H9 (cell line): Measurements from ENCODE around the gene ABHD1. TPM values are rescaled to one million over a fixed set of nuclear protein-coding genes. Genes with fewer than 3 reads are reported as not detected.

Source experiments
- DNase-seq: peaks from one replicate; pipeline ENCODE4 v3.0.0-alpha.2; 2017
- H2AFZ ChIP-seq: one replicate; pipeline ENCODE4 v1.6.1; 2013; ENCODE audit warnings: mild to moderate bottlenecking, low read length, control low read depth, moderate library complexity
- H2AK5ac ChIP-seq: 2 replicates; pipeline ENCODE4 v1.6.1; 2013; ENCODE audit warnings: low read length, control low read depth, mixed read lengths; ENCODE audit not compliant: insufficient read length
- H2BK120ac ChIP-seq: one replicate; pipeline ENCODE4 v1.6.1; 2013; ENCODE audit warnings: low read depth, mild to moderate bottlenecking, low read length, control low read depth, inconsistent platforms; ENCODE audit not compliant: poor library complexity, severe bottlenecking
- H2BK12ac ChIP-seq: 2 replicates; pipeline ENCODE4 v1.6.1; 2013; ENCODE audit warnings: low read length, control low read depth, mixed read lengths, low read depth; ENCODE audit not compliant: insufficient read length
- H2BK15ac ChIP-seq: 2 replicates; pipeline ENCODE4 v1.6.1; 2013; ENCODE audit warnings: low read depth, low read length, control low read depth
- H2BK20ac ChIP-seq: one replicate; pipeline ENCODE4 v1.6.1; 2013; ENCODE audit warnings: low read depth, mild to moderate bottlenecking, low read length, control low read depth, inconsistent platforms; ENCODE audit not compliant: poor library complexity, severe bottlenecking
- H2BK5ac ChIP-seq: 2 replicates; pipeline ENCODE4 v1.6.1; 2013; ENCODE audit warnings: low read length, control low read depth, mixed read lengths; ENCODE audit not compliant: insufficient read length
- H3K14ac ChIP-seq: 2 replicates; pipeline ENCODE4 v1.6.1; 2013; ENCODE audit warnings: low read length, control low read depth; ENCODE audit not compliant: insufficient read depth
- H3K18ac ChIP-seq: 2 replicates; pipeline ENCODE4 v1.6.1; 2013; ENCODE audit warnings: low read depth, mild to moderate bottlenecking, mixed read lengths, low read length, control low read depth; ENCODE audit not compliant: insufficient read length
- H3K23ac ChIP-seq: 2 replicates; pipeline ENCODE4 v1.6.1; 2013; ENCODE audit warnings: low read length, control low read depth, mixed read lengths, low read depth; ENCODE audit not compliant: insufficient read length
- H3K23me2 ChIP-seq: 2 replicates; pipeline ENCODE4 v1.6.1; 2013; ENCODE audit warnings: low read depth, mild to moderate bottlenecking, mixed read lengths, low read length, control low read depth; ENCODE audit not compliant: insufficient read length, poor library complexity, severe bottlenecking
- H3K27ac ChIP-seq: 2 replicates; pipeline ENCODE4 v1.5.1; 2013; ENCODE audit warnings: low read length, control low read depth, mixed read lengths, low read depth; ENCODE audit not compliant: insufficient read length
- H3K27me3 ChIP-seq: 2 replicates; pipeline ENCODE4 v1.6.1; 2013; ENCODE audit warnings: low read length, control low read depth, inconsistent platforms; ENCODE audit not compliant: insufficient read depth
- H3K4ac ChIP-seq: 2 replicates; pipeline ENCODE4 v1.6.1; 2013; ENCODE audit warnings: low read depth, mild to moderate bottlenecking, control low read depth, inconsistent platforms, low read length, moderate library complexity
- H3K4me1 ChIP-seq: 2 replicates; pipeline ENCODE4 v1.6.1; 2013; ENCODE audit warnings: low read length, control low read depth, inconsistent platforms; ENCODE audit not compliant: insufficient read depth
- H3K4me2 ChIP-seq: 2 replicates; pipeline ENCODE4 v1.6.1; 2013; ENCODE audit warnings: low read length, control low read depth, mixed read lengths; ENCODE audit not compliant: insufficient read length, insufficient read depth
- H3K56ac ChIP-seq: 2 replicates; pipeline ENCODE4 v1.6.1; 2013; ENCODE audit warnings: low read depth, mild to moderate bottlenecking, mixed read lengths, low read length, control low read depth; ENCODE audit not compliant: insufficient read length
- H3K79me1 ChIP-seq: 2 replicates; pipeline ENCODE4 v1.6.1; 2013; ENCODE audit warnings: low read depth, mild to moderate bottlenecking, moderate library complexity, low read length, control low read depth, inconsistent platforms; ENCODE audit not compliant: insufficient read depth, poor library complexity, severe bottlenecking
- H3K79me2 ChIP-seq: 2 replicates; pipeline ENCODE4 v1.6.1; 2013; ENCODE audit warnings: low read length, control low read depth, inconsistent platforms; ENCODE audit not compliant: insufficient read depth
- H3K9ac ChIP-seq: 2 replicates; pipeline ENCODE4 v1.6.1; 2013; ENCODE audit warnings: low read length, control low read depth, mixed read lengths; ENCODE audit not compliant: insufficient read length; ENCODE audit errors: extremely low read depth
- H3K9me3 ChIP-seq: one replicate; pipeline ENCODE4 v1.6.1; 2013; ENCODE audit warnings: low read depth, low read length, inconsistent platforms; ENCODE audit not compliant: control insufficient read depth
- H3T11ph ChIP-seq: one replicate; pipeline ENCODE4 v1.6.1; 2013; ENCODE audit warnings: mild to moderate bottlenecking, low read length, control low read depth, inconsistent platforms
- H4K20me1 ChIP-seq: one replicate; pipeline ENCODE4 v1.6.1; 2013; ENCODE audit not compliant: control insufficient read depth, insufficient read length, insufficient read depth
- H4K5ac ChIP-seq: 2 replicates; pipeline ENCODE4 v1.6.1; 2013; ENCODE audit warnings: low read depth, mild to moderate bottlenecking, mixed read lengths, low read length, control low read depth; ENCODE audit not compliant: insufficient read length
- H4K8ac ChIP-seq: replicated peaks from 2 replicates; pipeline ENCODE4 v1.6.1; 2013; ENCODE audit warnings: low read length, control low read depth, mixed read lengths, low read depth; ENCODE audit not compliant: insufficient read length
- H4K91ac ChIP-seq: 2 replicates; pipeline ENCODE4 v1.6.1; 2013; ENCODE audit warnings: low read depth, mild to moderate bottlenecking, moderate library complexity, mixed read lengths, low read length, control low read depth; ENCODE audit not compliant: insufficient read length
- H3K27ac Mint-ChIP-seq, 3 experiments: 2 replicates in 2 of 3; 3 replicates in 1 of 3; pipeline ENCODE4 v1.8.0; 2020 to 2021; ENCODE audit warnings: mixed read lengths in 3 of 3, mild to moderate bottlenecking in 1 of 3, moderate library complexity in 1 of 3
- H3K27me3 Mint-ChIP-seq: 2 replicates; pipeline ENCODE4 v1.8.0; 2021; ENCODE audit warnings: low read depth, mild to moderate bottlenecking, moderate library complexity, mixed read lengths
- H3K36me3 Mint-ChIP-seq, 3 experiments: 2 replicates in 2 of 3; 3 replicates in 1 of 3; pipeline ENCODE4 v1.8.0; 2020 to 2021; ENCODE audit warnings: low read depth in 3 of 3, mixed read lengths in 3 of 3; ENCODE audit not compliant: insufficient read depth in 1 of 3
- H3K4me1 Mint-ChIP-seq, 2 experiments: 2 replicates each; pipeline ENCODE4 v1.8.0; 2020; ENCODE audit warnings: mixed read lengths in 2 of 2
- H3K4me3 Mint-ChIP-seq, 2 experiments: 2 replicates in 1 of 2; 3 replicates in 1 of 2; pipeline ENCODE4 v1.8.0; 2020 to 2021; ENCODE audit warnings: mild to moderate bottlenecking in 2 of 2, mixed read lengths in 2 of 2, moderate library complexity in 1 of 2
- H3K9me3 Mint-ChIP-seq, 2 experiments: 2 replicates in 1 of 2; 3 replicates in 1 of 2; pipeline ENCODE4 v1.8.0; 2020; ENCODE audit warnings: mild to moderate bottlenecking in 2 of 2, mixed read lengths in 2 of 2, moderate library complexity in 1 of 2
- CTCF ChIP-seq: fragments of 200-600 bp; sonication (generic); conservative IDR thresholded peaks from 3 replicates; pipeline ENCODE4 v1.8.0; 2021; ENCODE audit warnings: antibody characterized with exemption, mild to moderate bottlenecking
- WGBS: extraction: QIAGEN DNeasy Blood & Tissue Kit; methylation state at CpG from one replicate; pipeline ENCODE4 v1.1.7; 2013; ENCODE audit warnings: missing lambda C conversion rate, low lambda C conversion rate, mixed read lengths; ENCODE audit not compliant: insufficient read length; ENCODE audit errors: extremely low coverage; 5-methylcytosine and 5-hydroxymethylcytosine counted together
- total RNA-seq: library from RNA; stranded (reverse); gene quantifications from 2 replicates; pipeline ENCODE4 v1.2.1, GENCODE V29; 2021

The ABHD1 gene
- total RNA-seq, 1 experiment from 2014 or later, result 0.31 TPM

GRCh38 chr2:27127883-27128667, 4.5 kb downstream of the ABHD1 start:
- H4K20me1 ChIP-seq, result peaks cover 2% of the 10 kb centered on the region
- H3K79me1 ChIP-seq, result peaks cover 4% of the 10 kb centered on the region
- H4K8ac ChIP-seq, result no peak overlapping the region
- H3K23ac ChIP-seq, result no peak overlapping the region
- H3K27ac Mint-ChIP-seq, result no peak overlapping the region
- H3K9me3 Mint-ChIP-seq, result no peaks in the 10 kb centered on the region
- H3K23me2 ChIP-seq, result peaks cover 4% of the 10 kb centered on the region
- no peak overlapping the region for H2BK120ac ChIP-seq
- no peak for TF ChIP-seq CTCF
- no peak overlapping the region for H3K56ac ChIP-seq
- no peak overlapping the region for H2BK20ac ChIP-seq
- no peak overlapping the region for H3K14ac ChIP-seq
- peaks cover 8 to 35% (median 31%) of the 10 kb centered on the region in 3 experiments for H3K36me3 Mint-ChIP-seq
- no peak overlapping the region for H2BK12ac ChIP-seq
- H3K4me2 ChIP-seq, result no peak overlapping the region
- no peak overlapping the region for H3K9ac ChIP-seq
- no peak overlapping the region for H3K4me3 Mint-ChIP-seq
- H4K91ac ChIP-seq, result no peak overlapping the region
- no peak overlapping the region for H4K5ac ChIP-seq
- H3K4me1 Mint-ChIP-seq, result peaks cover 8 to 13% of the 10 kb centered on the region in 2 experiments
- no peaks in the 10 kb centered on the region; the same call in 1 of the 2 replicates for H3K4me1 ChIP-seq
- no peaks in the 10 kb centered on the region for H3K9me3 ChIP-seq
- H3K27me3 Mint-ChIP-seq, result peaks cover 11% of the 10 kb centered on the region
- WGBS, result no CpG with 5 or more reads among the region's 9 CpGs
- H3K18ac ChIP-seq, result no peak overlapping the region
- no peak overlapping the region for H2AK5ac ChIP-seq
- H3T11ph ChIP-seq, result no peak overlapping the region
- H3K79me2 ChIP-seq, result no peaks in the 10 kb centered on the region
- no peak overlapping the region for H2AFZ ChIP-seq
- no peak for DNase-seq
- H2BK15ac ChIP-seq, result no peak overlapping the region
- no peak overlapping the region for H2BK5ac ChIP-seq
- peaks cover 2% of the 10 kb centered on the region; the same call in 1 of the 2 replicates for H3K27me3 ChIP-seq
- H3K27ac ChIP-seq, result no peak overlapping the region
- H3K4ac ChIP-seq, result no peak overlapping the region
